ENCODE results near the gene ASB10.

Gene ASB10

GRCh38 chr7:151143261-151144015 lies 43.6 kb downstream of the ASB10 start:
- Mint-ChIP-seq H3K4me1 (no peaks in the 10 kb centered on the region), H3K9me3 (no peaks in the 10 kb centered on the region), H3K4me3 (no peak overlapping the region), H3K36me3 (peaks cover 8% of the 10 kb centered on the region), H3K27ac (no peak overlapping the region), H3K27me3 (no peaks in the 10 kb centered on the region)
- ATAC-seq (ENCODE audit: low read depth) (no peak), DNase-seq (ENCODE audit: low spot score in 2 of 2) (no peak)

- DNase-seq (ENCODE audit: low spot score in 2 of 2) (no peak), ATAC-seq (ENCODE audit: low read depth) (no peak)
- no peaks in the 10 kb centered on the region for H3K9me3 Mint-ChIP-seq
- no peak overlapping the region for H3K27ac Mint-ChIP-seq
- H3K4me3 Mint-ChIP-seq: no peak overlapping the region
- no peaks in the 10 kb centered on the region for H3K4me1 Mint-ChIP-seq
- H3K36me3 Mint-ChIP-seq: peaks cover 8% of the 10 kb centered on the region
- no peaks in the 10 kb centered on the region for H3K27me3 Mint-ChIP-seq
Measured at GRCh38 chr7:151142686-151143040, 44.4 kb downstream of the ASB10 start.

GRCh38 chr7:151141855-151142685 lies 45.0 kb downstream of the ASB10 start:
- Mint-ChIP-seq H3K36me3 (peaks cover 8% of the 10 kb centered on the region), H3K4me3 (no peak overlapping the region), H3K4me1 (no peaks in the 10 kb centered on the region), H3K27me3 (no peaks in the 10 kb centered on the region), H3K9me3 (no peaks in the 10 kb centered on the region), H3K27ac (no peak overlapping the region)
- no peak for DNase-seq (ENCODE audit: low spot score in 2 of 2)
- ATAC-seq (ENCODE audit: low read depth): no peak

GRCh38 chr7:151141311-151141854 lies 45.7 kb downstream of the ASB10 start:
- no peak overlapping the region for H3K4me3 Mint-ChIP-seq
- H3K4me1 Mint-ChIP-seq: no peaks in the 10 kb centered on the region
- H3K27ac Mint-ChIP-seq: no peak overlapping the region
- DNase-seq (ENCODE audit: low spot score in 2 of 2) (no peak), ATAC-seq (ENCODE audit: low read depth) (no peak)
- H3K27me3 Mint-ChIP-seq: no peaks in the 10 kb centered on the region
- no peaks in the 10 kb centered on the region for H3K9me3 Mint-ChIP-seq
- peaks cover 8% of the 10 kb centered on the region for H3K36me3 Mint-ChIP-seq

GRCh38 chr7:151140826-151141225 lies 46.2 kb downstream of the ASB10 start:
- DNase-seq (ENCODE audit: low spot score in 2 of 2): no peak
- Mint-ChIP-seq H3K4me1 (no peaks in the 10 kb centered on the region), H3K27ac (no peak overlapping the region), H3K4me3 (no peak overlapping the region), H3K9me3 (no peaks in the 10 kb centered on the region), H3K27me3 (no peaks in the 10 kb centered on the region), H3K36me3 (peaks cover 8% of the 10 kb centered on the region)
- no peak for ATAC-seq (ENCODE audit: low read depth)

GRCh38 chr7:151139791-151140190 lies 47.3 kb downstream of the ASB10 start:
- H3K4me1 Mint-ChIP-seq: no peaks in the 10 kb centered on the region
- no peak overlapping the region for H3K27ac Mint-ChIP-seq
- H3K36me3 Mint-ChIP-seq: peaks cover 11% of the 10 kb centered on the region
- ATAC-seq (ENCODE audit: low read depth) (no peak), DNase-seq (ENCODE audit: low spot score in 2 of 2) (no peak)
- no peaks in the 10 kb centered on the region for H3K9me3 Mint-ChIP-seq
- no peaks in the 10 kb centered on the region for H3K27me3 Mint-ChIP-seq
- no peak overlapping the region for H3K4me3 Mint-ChIP-seq

GRCh38 chr7:151139071-151139790 lies 47.8 kb downstream of the ASB10 start:
- no peaks in the 10 kb centered on the region for H3K27me3 Mint-ChIP-seq
- no peak overlapping the region for H3K4me3 Mint-ChIP-seq

GRCh38 chr7:151138153-151138851 lies 48.7 kb downstream of the ASB10 start:
- Mint-ChIP-seq H3K36me3 (peaks cover 3% of the 10 kb centered on the region), H3K27ac (no peak overlapping the region), H3K9me3 (no peaks in the 10 kb centered on the region), H3K4me3 (no peak overlapping the region), H3K27me3 (no peaks in the 10 kb centered on the region), H3K4me1 (no peaks in the 10 kb centered on the region)
- DNase-seq (ENCODE audit: low spot score in 2 of 2): no peak
- no peak for ATAC-seq (ENCODE audit: low read depth)

More at GRCh38 chr7:151139071-151139790, 47.8 kb downstream of the ASB10 start:
- no peak for DNase-seq (ENCODE audit: low spot score in 2 of 2)
- Mint-ChIP-seq H3K27ac (no peak overlapping the region), H3K9me3 (no peaks in the 10 kb centered on the region), H3K36me3 (peaks cover 8% of the 10 kb centered on the region), H3K4me1 (no peaks in the 10 kb centered on the region)
- ATAC-seq (ENCODE audit: low read depth): no peak

- H3K4me3 Mint-ChIP-seq: no peak overlapping the region
- no peaks in the 10 kb centered on the region for H3K9me3 Mint-ChIP-seq
- peaks cover 3% of the 10 kb centered on the region for H3K36me3 Mint-ChIP-seq
- no peak overlapping the region for H3K27ac Mint-ChIP-seq
- ATAC-seq (ENCODE audit: low read depth) (no peak), DNase-seq (ENCODE audit: low spot score in 2 of 2) (no peak)
- no peaks in the 10 kb centered on the region for H3K4me1 Mint-ChIP-seq
- no peaks in the 10 kb centered on the region for H3K27me3 Mint-ChIP-seq
Measured at GRCh38 chr7:151137791-151138152, 49.3 kb downstream of the ASB10 start.

- Mint-ChIP-seq H3K4me3 (no peak overlapping the region), H3K27me3 (no peaks in the 10 kb centered on the region), H3K36me3 (peaks cover 3% of the 10 kb centered on the region), H3K27ac (no peak overlapping the region), H3K4me1 (no peaks in the 10 kb centered on the region), H3K9me3 (no peaks in the 10 kb centered on the region)
- DNase-seq (ENCODE audit: low spot score in 2 of 2) (no peak), ATAC-seq (ENCODE audit: low read depth) (no peak)
Measured at GRCh38 chr7:151137076-151137675, 49.9 kb downstream of the ASB10 start.

GRCh38 chr7:151135866-151136843 lies 50.9 kb downstream of the ASB10 start:
- Mint-ChIP-seq H3K36me3 (peaks cover 5% of the 10 kb centered on the region), H3K4me1 (no peaks in the 10 kb centered on the region), H3K27ac (no peak overlapping the region), H3K4me3 (no peak overlapping the region), H3K27me3 (no peaks in the 10 kb centered on the region), H3K9me3 (no peaks in the 10 kb centered on the region)
- ATAC-seq (ENCODE audit: low read depth) (no peak), DNase-seq (ENCODE audit: low spot score in 2 of 2) (no peak)

GRCh38 chr7:151135525-151135845 lies 51.6 kb downstream of the ASB10 start:
- Mint-ChIP-seq H3K27me3 (no peaks in the 10 kb centered on the region), H3K9me3 (no peaks in the 10 kb centered on the region), H3K27ac (no peak overlapping the region), H3K4me1 (no peaks in the 10 kb centered on the region), H3K36me3 (peaks cover 5% of the 10 kb centered on the region), H3K4me3 (no peak overlapping the region)
- no peak for DNase-seq (ENCODE audit: low spot score in 2 of 2)
- ATAC-seq (ENCODE audit: low read depth): no peak

Measured in memory B cell (primary cell).